Nephron (organoid): ENCODE data around the gene JMJD4.

Experiments used
- H3K27ac Mint-ChIP-seq, 3 experiments: 2 replicates each; pipeline ENCODE4 v1.8.0; 2020; ENCODE audit warnings: mixed read lengths in 3 of 3, mild to moderate bottlenecking in 2 of 3, moderate library complexity in 1 of 3
- H3K27me3 Mint-ChIP-seq: 2 replicates; pipeline ENCODE4 v1.8.0; 2021; ENCODE audit warnings: low read depth, mild to moderate bottlenecking, moderate library complexity, mixed read lengths
- H3K36me3 Mint-ChIP-seq: 2 replicates; pipeline ENCODE4 v1.8.0; 2020; ENCODE audit warnings: low read depth, mixed read lengths
- H3K4me1 Mint-ChIP-seq: 2 replicates; pipeline ENCODE4 v1.8.0; 2020; ENCODE audit warnings: mixed read lengths
- H3K4me3 Mint-ChIP-seq, 3 experiments: 2 replicates each; pipeline ENCODE4 v1.8.0; 2020; ENCODE audit warnings: mild to moderate bottlenecking in 3 of 3, mixed read lengths in 3 of 3, moderate library complexity in 2 of 3
- H3K9me3 Mint-ChIP-seq: 2 replicates; pipeline ENCODE4 v1.8.0; 2020; ENCODE audit warnings: mixed read lengths
- TF ChIP-seq, protein P1 (sequence below), 3 experiments: fragments of 200-600 bp; sonication (generic); IDR thresholded peaks; one replicate each; pipeline ENCODE4 v1.5.0; 2021; ENCODE audit warnings: antibody characterized with exemption in 3 of 3; ENCODE audit not compliant: unreplicated experiment in 3 of 3

JMJD4 gene

DNA sequence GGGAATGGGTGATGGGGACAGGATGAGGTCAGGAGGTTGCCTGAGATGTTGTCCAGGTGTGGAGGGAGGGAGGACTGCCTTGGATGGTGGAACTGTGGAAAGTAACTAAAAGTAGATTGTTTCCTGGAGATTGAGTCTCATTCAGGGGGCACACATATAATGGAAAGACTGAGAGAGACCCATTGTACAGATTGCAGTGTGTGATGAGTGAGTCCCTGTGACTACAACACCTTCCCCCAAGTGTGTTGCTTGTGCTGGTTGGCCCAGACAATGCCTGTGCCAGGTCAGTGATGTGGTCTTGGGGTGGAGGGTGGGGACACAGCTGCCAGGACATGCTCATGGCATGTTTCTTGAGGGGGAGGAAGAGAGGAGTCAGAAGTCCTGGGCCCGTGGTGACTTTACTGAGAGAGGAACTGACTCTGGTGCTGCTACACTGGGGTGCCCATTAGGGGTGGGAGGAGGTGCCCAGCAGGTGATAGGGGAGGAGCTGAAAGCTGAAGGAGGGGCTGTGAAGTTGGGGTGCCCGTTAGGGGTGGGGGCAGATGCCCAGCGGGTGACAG, 5.4 kb upstream of the JMJD4 start:
- Mint-ChIP-seq H3K36me3 (no peaks in the 10 kb centered on the region), H3K27ac (no peak overlapping the region), H3K9me3 (no peaks in the 10 kb centered on the region), H3K4me1 (peaks cover 5% of the 10 kb centered on the region), H3K4me3 (peak overlapping the region in 1 of 3 experiments; percentile 34), H3K27me3 (no peaks in the 10 kb centered on the region)
- TF ChIP-seq, protein P1, sequence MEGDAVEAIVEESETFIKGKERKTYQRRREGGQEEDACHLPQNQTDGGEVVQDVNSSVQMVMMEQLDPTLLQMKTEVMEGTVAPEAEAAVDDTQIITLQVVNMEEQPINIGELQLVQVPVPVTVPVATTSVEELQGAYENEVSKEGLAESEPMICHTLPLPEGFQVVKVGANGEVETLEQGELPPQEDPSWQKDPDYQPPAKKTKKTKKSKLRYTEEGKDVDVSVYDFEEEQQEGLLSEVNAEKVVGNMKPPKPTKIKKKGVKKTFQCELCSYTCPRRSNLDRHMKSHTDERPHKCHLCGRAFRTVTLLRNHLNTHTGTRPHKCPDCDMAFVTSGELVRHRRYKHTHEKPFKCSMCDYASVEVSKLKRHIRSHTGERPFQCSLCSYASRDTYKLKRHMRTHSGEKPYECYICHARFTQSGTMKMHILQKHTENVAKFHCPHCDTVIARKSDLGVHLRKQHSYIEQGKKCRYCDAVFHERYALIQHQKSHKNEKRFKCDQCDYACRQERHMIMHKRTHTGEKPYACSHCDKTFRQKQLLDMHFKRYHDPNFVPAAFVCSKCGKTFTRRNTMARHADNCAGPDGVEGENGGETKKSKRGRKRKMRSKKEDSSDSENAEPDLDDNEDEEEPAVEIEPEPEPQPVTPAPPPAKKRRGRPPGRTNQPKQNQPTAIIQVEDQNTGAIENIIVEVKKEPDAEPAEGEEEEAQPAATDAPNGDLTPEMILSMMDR (IDR thresholded peaks at IDR 0.05; ENCODE audit: unreplicated experiment in 3 of 3), result no peak

DNA sequence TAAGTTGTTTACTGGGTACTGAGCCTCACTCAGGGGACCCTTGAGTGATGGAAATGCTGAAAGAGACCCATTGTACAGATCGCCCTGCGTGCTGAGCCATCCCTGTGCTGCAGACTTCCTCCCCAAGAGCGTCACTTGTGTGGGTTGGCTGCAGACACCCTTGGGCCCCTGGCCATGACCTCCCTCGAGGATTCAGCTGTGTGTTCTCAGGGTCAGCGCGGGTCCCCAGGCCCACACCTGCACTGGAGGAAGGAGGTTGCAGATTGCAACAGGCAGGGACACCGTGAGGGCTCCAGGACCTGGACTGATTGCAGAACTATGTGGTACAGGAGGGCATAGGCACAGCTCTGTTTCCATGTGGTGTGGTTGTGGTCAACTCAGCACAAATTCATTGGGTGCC, 4.5 kb upstream of the JMJD4 start:
- Mint-ChIP-seq H3K9me3 (no peaks in the 10 kb centered on the region), H3K27ac (no peak overlapping the region), H3K4me1 (peaks cover 5% of the 10 kb centered on the region), H3K36me3 (no peaks in the 10 kb centered on the region), H3K4me3 (no peak overlapping the region), H3K27me3 (no peaks in the 10 kb centered on the region)
- TF ChIP-seq, protein P1 (IDR thresholded peaks at IDR 0.05; ENCODE audit: unreplicated experiment in 3 of 3), result no peak

DNA sequence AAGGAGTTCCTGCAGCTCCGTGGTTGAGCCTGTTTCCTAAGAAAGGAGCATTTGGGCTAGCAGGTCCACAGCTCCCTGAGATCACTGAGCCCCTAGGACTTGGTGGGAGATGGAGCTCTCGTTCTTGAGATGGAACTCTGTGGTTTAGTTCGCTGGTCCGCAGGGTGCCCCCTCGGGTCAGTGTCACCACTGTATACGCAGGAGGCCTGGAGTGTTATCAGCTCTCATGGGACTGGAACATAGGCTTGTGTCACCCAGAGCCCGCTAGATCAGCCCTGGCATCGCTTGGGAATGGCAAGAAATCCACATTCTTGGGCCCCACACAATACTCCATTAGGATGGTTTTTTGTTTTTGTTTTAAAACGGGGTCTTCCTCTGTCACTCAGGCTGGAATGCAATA, 3.7 kb upstream of the JMJD4 start:
- no peaks in the 10 kb centered on the region for H3K9me3 Mint-ChIP-seq
- peak overlapping the region in 1 of 3 experiments; percentile 63 for H3K4me3 Mint-ChIP-seq
- TF ChIP-seq, protein P1 (IDR thresholded peaks at IDR 0.05; ENCODE audit: unreplicated experiment in 3 of 3), result no peak
- H3K4me1 Mint-ChIP-seq, result peaks cover 10% of the 10 kb centered on the region
- no peak overlapping the region for H3K27ac Mint-ChIP-seq
- no peaks in the 10 kb centered on the region for H3K36me3 Mint-ChIP-seq
- no peaks in the 10 kb centered on the region for H3K27me3 Mint-ChIP-seq

DNA sequence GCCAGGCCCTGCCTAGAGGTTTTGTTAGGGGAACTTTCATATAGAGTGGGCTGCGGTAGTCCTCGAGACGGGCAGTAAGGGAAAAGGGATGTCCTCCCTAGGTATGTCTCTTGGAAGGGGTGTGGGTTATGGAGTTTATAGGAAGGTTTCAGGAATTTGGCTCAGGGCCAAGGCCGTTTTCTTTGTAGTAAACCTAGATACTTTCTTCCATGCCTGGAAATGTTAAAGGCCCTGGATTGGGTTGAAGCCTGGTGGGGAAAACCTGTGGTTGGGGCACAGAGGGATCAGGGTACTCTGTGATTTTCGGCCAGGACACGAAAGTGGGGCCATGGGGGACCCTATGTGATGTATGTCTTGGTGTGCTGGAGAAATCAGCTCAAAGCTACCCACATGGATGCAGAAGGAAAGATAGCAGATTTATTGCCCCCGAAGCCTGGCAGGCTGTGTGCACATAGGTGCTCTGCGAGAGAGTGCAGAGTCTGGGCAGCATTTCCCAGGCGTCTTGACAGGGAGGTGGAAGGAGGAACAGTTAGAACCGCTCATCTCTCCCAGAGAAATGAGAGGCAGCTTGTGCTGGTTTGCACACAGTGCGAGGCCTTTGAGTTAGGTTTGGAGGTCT, 1.8 kb upstream of the JMJD4 start:
- H3K9me3 Mint-ChIP-seq, result no peaks in the 10 kb centered on the region
- H3K27me3 Mint-ChIP-seq, result no peaks in the 10 kb centered on the region
- H3K4me1 Mint-ChIP-seq, result peaks cover 10% of the 10 kb centered on the region
- H3K4me3 Mint-ChIP-seq, result peak overlapping the region; percentile 80 to 99 (median 81)
- no peak overlapping the region for H3K27ac Mint-ChIP-seq
- H3K36me3 Mint-ChIP-seq, result no peaks in the 10 kb centered on the region
- TF ChIP-seq, protein P1 (IDR thresholded peaks at IDR 0.05; ENCODE audit: unreplicated experiment in 3 of 3), result no peak

DNA sequence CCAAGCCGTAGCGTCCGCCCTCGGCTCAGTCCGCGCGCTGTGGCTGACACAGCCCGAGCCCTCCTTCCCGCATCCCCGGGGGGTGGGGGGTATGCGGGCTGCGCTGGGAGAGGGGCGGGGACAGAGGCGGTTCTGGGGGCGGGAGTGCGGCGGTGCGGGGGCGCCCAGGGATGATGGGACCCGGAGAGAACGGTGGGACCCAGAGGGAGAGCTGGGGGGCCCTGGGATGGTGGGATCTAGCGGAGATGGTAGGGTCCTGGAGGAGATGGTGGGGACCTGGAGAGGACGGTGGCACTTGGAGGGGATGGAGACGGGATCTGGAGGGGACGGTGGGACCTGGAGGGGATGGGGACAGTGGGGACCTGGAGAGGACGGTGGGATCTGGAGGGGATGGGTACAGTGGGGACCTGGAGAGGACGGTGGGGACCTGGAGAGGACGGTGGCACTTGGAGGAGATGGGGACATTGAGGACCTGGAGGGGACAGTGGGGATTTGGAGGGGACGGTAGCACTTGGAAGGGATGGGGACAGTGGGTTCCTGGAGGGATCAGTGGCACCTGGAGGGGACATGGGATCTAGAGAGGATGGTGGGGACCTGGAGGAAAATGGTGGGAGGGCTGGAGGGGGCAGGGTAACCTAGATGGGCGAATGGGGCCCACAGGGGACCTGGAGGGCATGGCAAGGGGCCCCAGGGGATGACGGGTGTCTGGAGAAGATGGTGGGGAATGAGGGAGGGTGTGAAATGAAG, 610 bp upstream of the JMJD4 start:
- H3K36me3 Mint-ChIP-seq, result no peaks in the 10 kb centered on the region
- no peaks in the 10 kb centered on the region for H3K27me3 Mint-ChIP-seq
- peak overlapping the region in 2 of 3 experiments; percentile 67 to 81 for H3K27ac Mint-ChIP-seq
- no peaks in the 10 kb centered on the region for H3K9me3 Mint-ChIP-seq
- peaks cover 10% of the 10 kb centered on the region for H3K4me1 Mint-ChIP-seq
- TF ChIP-seq, protein P1 (IDR thresholded peaks at IDR 0.05; ENCODE audit: unreplicated experiment in 3 of 3), result no peak
- H3K4me3 Mint-ChIP-seq, result peak overlapping the region; percentile 94 to 99 (median 95)
